CD4-positive, alpha-beta T cell treated with Interleukin-12 subunit alpha and Interleukin-12 subunit beta, for 1 hour (primary cell): ENCODE data around the gene TRPC4AP.
A peak's percentile ranks its signal among the peaks of the same experiment; 100 is the strongest.

Experiments used
- DNase-seq: peaks from one replicate; pipeline ENCODE4 v3.0.0-alpha.2; 2020

The TRPC4AP gene

GRCh38 chr20:34967421-34967820 lies 125.2 kb downstream of the TRPC4AP start:
- no peak for DNase-seq

GRCh38 chr20:34965051-34965450 lies 127.6 kb downstream of the TRPC4AP start:
- no peak for DNase-seq

GRCh38 chr20:34964486-34964885 lies 128.1 kb downstream of the TRPC4AP start:
- no peak for DNase-seq

GRCh38 chr20:34956751-34957472 lies 135.7 kb downstream of the TRPC4AP start:
- no peak for DNase-seq

GRCh38 chr20:34956041-34956458 lies 136.6 kb downstream of the TRPC4AP start:
- DNase-seq: no peak

GRCh38 chr20:34955231-34956040 lies 137.2 kb downstream of the TRPC4AP start, which contains the start of the genes GSS and MYH7B:
Gene GSS (minus strand): TSS chr20:34955806. CDS start chr20:34951852, 3,954 bp downstream.
Gene MYH7B (plus strand): TSS chr20:34955868. CDS start chr20:34978006, 22,138 bp downstream.
- peak; percentile 96 for DNase-seq

GRCh38 chr20:34954904-34955230 lies 137.7 kb downstream of the TRPC4AP start:
- DNase-seq: no peak

- DNase-seq: no peak
These were observed 138.6 kb downstream of the TRPC4AP start for GRCh38 chr20:34953960-34954359.

- DNase-seq: no peak
These were observed 139.9 kb downstream of the TRPC4AP start for GRCh38 chr20:34952671-34953070.
